Skin epidermis (tissue), 12 donors: ENCODE results near the gene EHBP1L1.

Experiments used
- H3K27ac ChIP-seq, 21 experiments: fragments of 200-600 bp; sonication (generic) in 11 of 21; one replicate each; pipeline ENCODE4 v1.5.0; 2020; ENCODE audit warnings: mild to moderate bottlenecking in 3 of 21, inconsistent platforms in 2 of 21, moderate library complexity in 2 of 21
- H3K4me3 ChIP-seq, 7 experiments: fragments of 200-600 bp; sonication (generic) in 2 of 7; one replicate each; pipeline ENCODE4 v1.5.0; 2020; ENCODE audit warnings: inconsistent platforms in 2 of 7, mild to moderate bottlenecking in 2 of 7, moderate library complexity in 1 of 7

The EHBP1L1 gene

DNA sequence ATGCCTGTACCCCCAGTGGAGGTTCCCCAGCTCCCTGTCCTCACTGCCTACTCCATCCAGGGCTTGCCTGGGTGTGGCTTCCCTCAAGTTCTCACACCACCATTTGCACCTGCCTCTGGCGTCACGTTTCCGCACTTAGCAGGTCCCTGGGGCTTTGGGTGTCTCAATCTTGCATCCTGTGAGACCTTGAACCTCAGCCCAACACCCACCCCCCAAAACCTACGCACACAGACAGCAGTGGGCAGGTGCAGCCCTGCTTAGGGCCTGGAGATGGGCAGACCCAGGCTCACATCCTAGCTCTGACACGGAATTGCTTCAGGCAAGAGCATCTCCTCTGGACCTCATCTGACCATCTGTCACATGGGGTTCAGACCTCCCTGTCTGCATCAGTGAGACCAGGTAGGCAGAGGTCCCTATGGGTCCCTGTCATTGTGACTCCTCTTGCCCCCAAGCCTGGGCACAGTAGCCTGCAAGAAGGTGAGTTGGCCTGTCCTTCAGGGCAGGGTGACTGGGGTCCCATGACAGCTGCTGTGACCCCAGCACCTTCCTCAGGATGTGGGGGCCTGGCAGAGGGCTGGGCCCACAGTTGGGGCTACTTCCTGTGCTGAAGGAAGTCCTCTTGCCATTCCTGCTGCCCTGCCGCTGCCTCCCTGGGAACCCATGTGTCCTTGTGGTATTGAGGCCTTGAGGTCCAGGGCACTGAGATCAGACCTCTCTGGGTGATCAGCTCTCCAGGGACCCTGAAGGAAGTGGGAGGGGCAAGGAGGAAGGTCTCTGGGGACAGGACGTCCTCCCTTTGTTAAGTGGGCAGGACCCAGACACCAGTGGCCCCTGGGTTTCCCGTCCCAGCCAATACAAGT is 64.0 kb downstream of the EHBP1L1 start:
- Histone ChIP-seq H3K27ac (peak overlapping the region in 20 of 21 experiments; percentile 70 to 98 (median 86)), H3K4me3 (peak overlapping the region; percentile 13 to 70 (median 33))

DNA sequence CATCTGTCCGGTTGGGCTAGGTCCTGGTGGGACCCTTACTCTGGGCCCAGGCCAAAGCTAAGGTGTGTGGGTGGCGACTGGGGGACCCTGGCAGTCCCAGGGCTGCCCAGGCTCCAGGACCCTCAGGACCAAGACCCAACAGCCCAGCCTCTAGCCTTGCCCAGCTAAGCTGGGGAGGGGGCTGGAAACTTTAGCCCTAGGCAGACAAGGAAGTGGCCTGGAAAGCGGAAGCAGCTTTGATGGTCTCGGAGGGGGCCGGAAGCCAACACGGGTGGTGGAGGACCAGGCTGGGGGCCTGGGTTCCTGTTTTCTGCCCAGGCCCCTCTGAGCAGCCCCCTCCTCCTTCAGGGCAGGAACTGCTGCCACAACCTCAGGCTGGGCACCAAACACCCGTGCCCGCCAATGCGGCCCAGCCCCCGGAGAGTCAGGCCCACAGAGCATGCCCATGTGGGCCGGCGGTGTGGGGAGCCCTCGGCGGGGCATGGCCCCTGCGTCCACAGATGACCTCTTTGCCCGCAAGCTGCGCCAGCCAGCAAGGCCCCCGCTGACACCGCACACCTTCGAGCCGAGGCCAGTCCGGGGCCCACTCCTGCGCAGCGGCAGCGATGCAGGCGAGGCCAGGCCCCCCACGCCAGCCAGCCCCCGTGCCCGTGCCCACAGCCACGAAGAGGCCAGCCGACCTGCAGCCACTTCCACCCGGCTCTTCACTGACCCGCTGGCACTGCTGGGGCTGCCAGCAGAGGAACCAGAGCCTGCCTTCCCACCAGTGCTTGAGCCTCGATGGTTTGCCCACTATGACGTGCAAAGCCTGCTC is 64.8 kb downstream of the EHBP1L1 start:
- Histone ChIP-seq H3K27ac (peak overlapping the region in 20 of 21 experiments; percentile 70 to 98 (median 86)), H3K4me3 (peak overlapping the region; percentile 13 to 70 (median 33))

DNA sequence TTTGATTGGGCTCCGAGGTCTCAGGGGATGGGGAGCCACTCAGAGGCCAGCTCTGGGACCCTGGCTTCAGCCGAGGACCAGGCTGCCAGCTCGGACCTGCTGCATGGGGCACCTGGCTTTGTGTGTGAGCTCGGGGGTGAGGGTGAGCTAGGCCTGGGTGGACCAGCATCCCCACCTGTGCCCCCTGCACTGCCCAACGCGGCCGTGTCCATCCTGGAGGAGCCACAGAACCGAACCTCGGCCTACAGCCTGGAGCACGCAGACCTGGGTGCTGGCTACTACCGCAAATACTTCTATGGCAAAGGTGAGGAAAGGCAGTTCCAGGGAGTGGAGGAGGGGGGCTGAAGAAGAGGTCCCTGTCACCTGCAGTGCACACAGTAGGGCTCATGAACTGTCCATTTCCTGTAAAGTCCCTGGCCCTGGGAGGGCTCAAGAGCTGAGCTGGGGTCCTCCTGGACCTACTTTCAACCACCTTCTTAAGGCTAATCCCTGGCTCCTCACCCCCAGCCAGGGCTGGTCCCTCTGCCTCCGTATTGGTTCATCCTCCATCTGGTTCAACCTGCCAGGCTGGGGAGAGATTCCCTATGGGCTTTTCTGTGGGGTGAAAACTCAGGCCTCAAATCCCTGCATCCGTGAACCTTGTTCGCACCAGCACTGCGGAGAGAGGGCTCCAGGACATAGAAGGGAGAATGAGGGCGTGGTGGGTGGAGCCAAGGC is 65.6 kb downstream of the EHBP1L1 start:
- peak overlapping the region in 19 of 21 experiments; percentile 70 to 98 (median 86) for H3K27ac ChIP-seq
- H3K4me3 ChIP-seq, result peak overlapping the region; percentile 13 to 70 (median 33)
